Gastroesophageal sphincter (tissue), 4 donors: ENCODE measurements around the gene MTG1. TPM values are rescaled to one million over a fixed set of nuclear protein-coding genes. Genes with fewer than 3 reads are reported as not detected.
"Not testable (repeated sequence)": the region's sequence is repeated elsewhere in the genome, so short reads cannot be mapped to it uniquely, and the experiment has no call there.

ENCODE experiments used
- ATAC-seq: fragments of 150-250 bp; one replicate; pipeline ENCODE4 v1.9.1; 2016; ENCODE audit warnings: mild to moderate bottlenecking, moderate library complexity
- H3K27ac ChIP-seq, 4 donors: fragments of 200-600 bp; sonication (generic) in 3 of 4; 1 replicate in 3 of 4; 2 replicates in 1 of 4; pipeline ENCODE4 v1.5.1; 2016 to 2019
- H3K27me3 ChIP-seq: fragments of 200-600 bp; sonication (generic); one replicate; pipeline ENCODE4 v1.5.1; 2019
- H3K36me3 ChIP-seq, 2 donors: fragments of 200-600 bp; sonication (generic); one replicate each; pipeline ENCODE4 v1.5.1; 2019; ENCODE audit warnings: control low read depth in 1 of 2
- H3K4me1 ChIP-seq, 3 donors: fragments of 200-600 bp; sonication (generic); 1 replicate in 2 of 3; 2 replicates in 1 of 3; pipeline ENCODE4 v1.5.1; 2016 to 2019; ENCODE audit warnings: control low read depth in 2 of 3
- H3K4me3 ChIP-seq, 2 donors: fragments of 200-600 bp; sonication (generic); one replicate each; pipeline ENCODE4 v1.5.1; 2019; ENCODE audit warnings: mild to moderate bottlenecking in 1 of 2, moderate library complexity in 1 of 2
- H3K9me3 ChIP-seq, 3 donors: fragments of 200-600 bp; sonication (generic); one replicate each; pipeline ENCODE4 v1.5.1; 2017 to 2019; ENCODE audit warnings: control low read depth in 2 of 3
- EP300 ChIP-seq: sonication (generic); formaldehyde crosslinking; IDR thresholded peaks from one replicate; pipeline ENCODE4 v1.6.1; 2017; ENCODE audit warnings: antibody characterized with exemption, mild to moderate bottlenecking
- POLR2A ChIP-seq, 2 donors: fragments of 450-650 bp; IDR thresholded peaks; one replicate each; pipeline ENCODE4 v1.6.1; 2017; ENCODE audit warnings: antibody characterized with exemption in 2 of 2, mild to moderate bottlenecking in 2 of 2, moderate library complexity in 1 of 2
- POLR2AphosphoS5 ChIP-seq: sonication (generic); formaldehyde crosslinking; IDR thresholded peaks from one replicate; pipeline ENCODE4 v1.6.1; 2017; ENCODE audit warnings: antibody characterized with exemption
- WGBS, 2 donors: methylation state at CpG; one replicate each; pipeline ENCODE4 v1.1.5; 2018; ENCODE audit warnings: low coverage in 1 of 2; 5-methylcytosine and 5-hydroxymethylcytosine counted together
- total RNA-seq, 4 donors: library from RNA; depleted of rRNA; stranded (reverse); fragments of >200 nt; gene quantifications; one replicate each; pipeline ENCODE4 v1.1.0, GENCODE V29; 2016
- TF ChIP-seq, protein P1 (sequence below), 4 experiments: fragments of 200-600 bp in 2 of 4; fragments of 450-650 bp in 2 of 4; sonication (generic) in 1 of 4; IDR thresholded peaks; one replicate each; pipeline ENCODE4 v1.5.1; 2017 to 2019; ENCODE audit warnings: antibody characterized with exemption in 4 of 4, mild to moderate bottlenecking in 2 of 4, moderate library complexity in 2 of 4

Gene MTG1
- total RNA-seq, 4 donors from 2014 or later = 13.2 to 25.9 (median 18.4) TPM

DNA sequence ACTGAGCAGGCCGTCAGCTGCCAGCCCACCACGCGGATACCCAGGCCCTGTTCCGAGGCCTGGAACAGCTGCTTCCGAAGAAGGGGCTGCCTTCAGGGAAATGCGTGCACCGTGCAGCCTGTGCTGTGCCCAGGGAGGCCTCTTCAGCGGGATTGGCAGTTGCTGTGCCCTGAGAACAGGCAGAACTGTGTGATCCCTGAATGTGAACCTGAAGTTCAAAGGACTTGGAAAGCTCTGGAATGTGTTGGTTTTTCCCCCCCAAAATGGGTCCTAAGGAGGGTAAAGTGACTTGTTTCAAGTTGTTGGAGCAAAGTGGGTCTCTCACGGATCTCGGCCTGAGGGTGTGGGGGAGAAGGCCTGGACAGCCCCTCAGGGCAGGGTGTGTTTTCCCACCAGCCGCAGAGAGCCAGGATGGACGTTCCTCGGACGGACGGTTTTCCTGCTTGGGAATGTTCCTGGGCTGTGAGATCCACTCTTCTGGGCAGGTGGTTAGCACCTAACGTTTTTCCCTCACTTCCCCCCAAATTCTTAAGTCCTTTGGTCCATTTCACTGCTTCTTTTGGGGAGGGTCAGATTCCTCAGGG lies 28.4 kb downstream of the MTG1 start:
- no peak for TF ChIP-seq EP300
- TF ChIP-seq, protein P1, sequence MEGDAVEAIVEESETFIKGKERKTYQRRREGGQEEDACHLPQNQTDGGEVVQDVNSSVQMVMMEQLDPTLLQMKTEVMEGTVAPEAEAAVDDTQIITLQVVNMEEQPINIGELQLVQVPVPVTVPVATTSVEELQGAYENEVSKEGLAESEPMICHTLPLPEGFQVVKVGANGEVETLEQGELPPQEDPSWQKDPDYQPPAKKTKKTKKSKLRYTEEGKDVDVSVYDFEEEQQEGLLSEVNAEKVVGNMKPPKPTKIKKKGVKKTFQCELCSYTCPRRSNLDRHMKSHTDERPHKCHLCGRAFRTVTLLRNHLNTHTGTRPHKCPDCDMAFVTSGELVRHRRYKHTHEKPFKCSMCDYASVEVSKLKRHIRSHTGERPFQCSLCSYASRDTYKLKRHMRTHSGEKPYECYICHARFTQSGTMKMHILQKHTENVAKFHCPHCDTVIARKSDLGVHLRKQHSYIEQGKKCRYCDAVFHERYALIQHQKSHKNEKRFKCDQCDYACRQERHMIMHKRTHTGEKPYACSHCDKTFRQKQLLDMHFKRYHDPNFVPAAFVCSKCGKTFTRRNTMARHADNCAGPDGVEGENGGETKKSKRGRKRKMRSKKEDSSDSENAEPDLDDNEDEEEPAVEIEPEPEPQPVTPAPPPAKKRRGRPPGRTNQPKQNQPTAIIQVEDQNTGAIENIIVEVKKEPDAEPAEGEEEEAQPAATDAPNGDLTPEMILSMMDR (IDR thresholded peaks at IDR 0.05) = no peak
- TF ChIP-seq POLR2AphosphoS5 = no peak
- TF ChIP-seq POLR2A (IDR thresholded peaks at IDR 0.05) = no peak
- ATAC-seq = no peak
- Histone ChIP-seq H3K4me3 (no peak overlapping the region), H3K36me3 (peaks cover 0 to 37% of the 10 kb centered on the region in 2 donors), H3K9me3 (no peaks in the 10 kb centered on the region), H3K27ac (no peak overlapping the region), H3K27me3 (peaks cover 29% of the 10 kb centered on the region), H3K4me1 (peaks cover 0 to 10% (median 0%) of the 10 kb centered on the region in 3 donors)
- 87 to 90% methylated on average over 4 to 6 of the region's 16 CpGs for WGBS, 2 donors

DNA sequence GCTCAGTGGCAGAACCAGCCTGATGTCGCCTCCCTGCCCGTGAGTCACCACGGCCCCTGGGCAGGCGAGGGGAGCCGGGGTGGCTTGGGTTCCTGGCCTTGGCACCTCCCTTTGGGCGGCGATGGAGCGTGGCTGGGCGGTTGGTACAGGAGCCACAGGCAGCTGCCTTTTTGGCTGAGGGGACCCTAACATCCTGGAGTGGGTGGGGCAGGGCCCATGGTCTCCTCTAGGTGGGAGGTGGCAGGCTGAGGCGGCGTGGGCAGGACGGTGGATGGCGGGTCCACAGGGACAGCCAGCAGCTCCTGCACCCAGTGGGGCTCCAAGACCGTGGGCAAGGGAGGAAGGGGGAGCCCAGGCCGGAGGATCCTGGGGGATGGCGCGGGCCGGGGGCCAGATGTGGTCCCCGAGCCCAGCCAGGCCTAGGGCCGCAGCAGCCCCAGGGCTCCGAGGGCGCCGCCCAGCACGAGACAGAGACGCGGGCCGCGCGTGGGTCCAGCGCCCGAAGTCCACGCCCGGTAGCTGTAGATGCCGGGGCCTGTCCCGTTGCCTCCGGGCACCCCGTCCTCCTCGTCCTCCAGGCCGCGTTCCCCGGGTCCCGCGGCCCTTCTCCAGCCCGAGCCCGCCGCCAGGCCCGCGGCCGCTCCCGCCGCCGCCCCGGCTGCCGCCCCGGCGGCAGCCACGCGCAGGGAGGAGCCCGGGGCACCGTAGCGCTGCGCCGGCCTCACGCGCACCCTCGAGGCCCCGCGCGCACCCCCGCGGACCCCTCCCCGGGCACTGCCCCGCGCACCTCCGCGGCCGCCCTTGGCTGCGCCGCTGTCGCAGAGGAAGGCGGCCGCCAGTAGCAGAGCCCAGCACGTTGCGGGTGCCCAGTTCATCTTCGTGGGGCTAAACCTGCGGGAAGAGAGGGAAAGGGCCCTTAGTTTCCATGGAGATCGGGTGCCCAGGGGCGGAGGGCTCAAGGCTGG lies 29.1 kb downstream of the MTG1 start:
- WGBS, 2 donors = no CpG with 5 or more reads among the region's 88 CpGs
- no peak overlapping the region for H3K27ac ChIP-seq
- no peak for ATAC-seq
- TF ChIP-seq EP300 (no peak), POLR2A (IDR thresholded peaks at IDR 0.05) (no peak), POLR2AphosphoS5 (no peak)
- TF ChIP-seq, protein P1 (IDR thresholded peaks at IDR 0.05) = no peak
- H3K4me1 ChIP-seq = peaks cover 0 to 10% (median 0%) of the 10 kb centered on the region in 3 donors
- peak overlapping the region in 1 of 2 donors; percentile 30 for H3K4me3 ChIP-seq
- H3K9me3 ChIP-seq = no peaks in the 10 kb centered on the region
- H3K27me3 ChIP-seq = peaks cover 29% of the 10 kb centered on the region
- H3K36me3 ChIP-seq = peaks cover 0 to 34% of the 10 kb centered on the region in 2 donors

DNA sequence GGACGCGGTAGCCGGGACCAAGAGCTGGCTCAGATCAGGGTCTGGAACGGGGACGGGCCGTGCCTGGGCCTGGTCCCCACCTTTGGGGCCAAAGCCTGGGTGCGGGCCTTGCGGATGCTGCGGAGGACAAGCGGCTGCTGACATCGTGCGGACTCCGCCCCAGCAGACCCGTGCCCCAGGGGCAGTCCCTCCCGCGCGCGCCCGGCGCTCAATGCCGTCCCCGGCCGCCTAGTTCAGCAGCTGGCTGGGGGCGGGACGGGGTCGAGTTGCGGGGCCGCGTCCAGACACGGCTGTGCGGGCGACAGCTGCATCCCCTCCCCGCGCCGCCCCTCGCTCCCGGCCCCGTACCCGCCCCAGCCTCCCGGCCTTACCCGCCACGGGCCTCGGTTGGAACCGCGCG lies 30.1 kb downstream of the MTG1 start:
- not testable (repeated sequence) for H3K9me3 ChIP-seq, ATAC-seq, H3K27ac ChIP-seq
- peak overlapping the region in 1 of 2 donors; percentile 18 for H3K4me3 ChIP-seq
- H3K36me3 ChIP-seq = peaks cover 0 to 24% of the 10 kb centered on the region in 2 donors
- H3K27me3 ChIP-seq = peaks cover 29% of the 10 kb centered on the region
- no CpG with 5 or more reads among the region's 46 CpGs for WGBS, 2 donors
- peaks cover 0 to 10% (median 0%) of the 10 kb centered on the region in 3 donors for H3K4me1 ChIP-seq

DNA sequence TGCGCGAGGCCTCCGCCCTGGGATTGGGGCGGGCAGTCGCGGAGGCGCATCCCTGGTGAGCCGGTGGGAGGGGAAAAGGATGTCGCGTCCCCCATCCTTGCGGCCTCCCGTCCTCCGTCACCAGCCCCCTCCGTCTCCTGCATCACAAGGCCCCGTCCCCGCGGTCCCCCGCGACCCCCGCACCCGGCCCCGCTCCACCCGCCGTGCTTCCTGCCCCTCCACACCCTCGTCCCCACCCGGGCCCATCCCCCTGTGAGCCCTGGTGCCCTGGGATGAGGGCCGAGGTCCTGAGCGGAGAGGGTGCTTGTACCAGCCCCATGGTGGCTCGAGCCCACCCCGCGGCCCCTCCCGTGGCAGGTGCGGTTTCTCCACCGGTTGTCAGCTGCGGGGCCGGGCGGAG lies 30.6 kb downstream of the MTG1 start, which contains the start of gene SPRN:
Gene SPRN (minus strand): TSS at position 25 of the 400 bp plus-strand sequence. CDS start 944 bp downstream, outside the sequence.
- peaks cover 0 to 10% (median 0%) of the 10 kb centered on the region in 3 donors for H3K4me1 ChIP-seq
- H3K9me3 ChIP-seq, H3K27ac ChIP-seq: not testable (repeated sequence)
- peak within 1 kb of the TSS in 1 of 2 donors; percentile 30 for H3K4me3 ChIP-seq
- ATAC-seq = peak; percentile 19
- H3K36me3 ChIP-seq = peaks cover 0 to 19% of the 10 kb centered on the region in 2 donors
- peaks cover 29% of the 10 kb centered on the region for H3K27me3 ChIP-seq
- WGBS, 2 donors = 42% methylated on average over 2 of the region's 37 CpGs; no CpG with 5 or more reads in 1 of the 2 donors

DNA sequence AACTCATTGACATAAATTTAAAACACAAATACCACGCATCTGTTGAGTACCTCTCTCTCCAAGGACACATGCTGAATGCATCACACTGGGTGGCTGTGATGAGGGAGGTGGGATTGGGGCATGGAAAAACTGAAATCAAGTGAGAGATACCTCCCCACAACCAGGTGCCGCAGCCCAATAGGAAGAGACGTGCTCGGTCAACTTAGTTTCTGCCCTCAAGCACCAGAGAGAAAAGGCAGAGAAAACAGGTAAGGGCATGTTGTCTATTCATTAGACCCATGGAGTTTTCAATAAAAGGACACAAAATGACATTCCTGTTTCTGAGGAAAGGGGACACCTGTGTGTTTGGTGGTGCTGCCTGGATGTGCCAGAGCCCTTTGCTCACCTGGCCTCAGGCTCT lies 35.6 kb downstream of the MTG1 start:
- H3K9me3 ChIP-seq, H3K27me3 ChIP-seq, H3K27ac ChIP-seq, H3K36me3 ChIP-seq, H3K4me1 ChIP-seq, H3K4me3 ChIP-seq, ATAC-seq: not testable (repeated sequence)
- 75 to 88% methylated on average over 1 to 4 of the region's 4 CpGs for WGBS, 2 donors

DNA sequence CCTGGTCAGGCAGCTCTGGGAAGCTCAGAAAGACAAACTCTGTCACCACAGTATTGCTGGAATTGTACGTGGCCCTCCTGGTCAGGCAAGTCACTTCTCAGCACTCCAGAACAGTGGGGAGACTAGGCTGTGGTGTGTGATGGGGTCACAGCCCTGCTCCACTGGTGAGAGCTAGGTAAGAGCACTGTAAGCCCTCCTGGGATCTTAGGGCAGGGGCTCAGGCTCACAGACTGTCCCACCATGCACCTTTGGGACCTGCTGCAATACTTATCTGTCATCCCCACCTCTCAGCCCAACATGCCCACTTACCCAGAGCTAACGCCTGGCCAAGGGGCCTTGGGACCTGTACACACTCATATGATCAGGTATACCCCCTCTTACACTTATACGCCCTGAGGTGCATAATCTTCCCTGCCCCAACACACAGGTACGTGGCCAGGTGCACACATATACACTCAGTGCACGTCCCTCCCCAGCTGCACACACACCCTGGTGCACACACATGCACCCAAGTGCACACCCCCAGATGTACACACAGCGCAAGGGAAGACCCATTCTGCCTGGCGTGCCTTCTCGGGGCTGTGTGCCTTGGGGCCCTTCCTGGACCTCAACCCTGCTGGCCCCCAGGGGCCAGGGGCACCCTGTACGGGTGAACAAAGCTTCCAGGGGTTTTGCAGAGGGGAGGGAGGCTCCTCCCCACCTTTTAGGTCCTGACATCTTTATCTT lies 38.1 kb downstream of the MTG1 start:
- WGBS, 2 donors = no CpG with 5 or more reads among the region's 9 CpGs
- not testable (repeated sequence) for H3K4me1 ChIP-seq, ATAC-seq, H3K9me3 ChIP-seq, H3K36me3 ChIP-seq, H3K27me3 ChIP-seq, H3K27ac ChIP-seq, H3K4me3 ChIP-seq

DNA sequence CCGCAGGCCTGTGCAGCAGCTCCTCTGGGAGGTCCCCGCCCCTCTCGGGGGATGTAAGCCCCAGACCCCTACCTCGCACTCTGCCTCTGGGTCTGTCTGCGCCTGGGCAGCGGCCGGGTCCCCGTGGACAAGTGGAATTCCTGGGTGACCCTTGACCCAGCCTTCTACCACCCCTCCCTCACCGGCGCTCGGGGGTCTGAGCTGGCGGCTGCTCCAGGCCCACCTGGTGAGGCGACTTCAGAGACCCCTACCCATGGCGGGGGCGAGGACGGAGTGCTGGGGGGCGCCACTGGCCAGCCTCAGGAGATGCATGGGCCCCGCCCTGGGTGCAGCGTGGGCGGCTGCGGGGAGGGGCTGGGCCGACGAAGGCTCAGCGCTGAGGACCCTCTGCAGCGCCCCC lies 38.8 kb downstream of the MTG1 start:
- WGBS, 2 donors = no CpG with 5 or more reads among the region's 25 CpGs
- H3K4me3 ChIP-seq, H3K9me3 ChIP-seq, ATAC-seq, H3K27ac ChIP-seq, H3K36me3 ChIP-seq, H3K27me3 ChIP-seq, H3K4me1 ChIP-seq: not testable (repeated sequence)
